ENCODE data around the gene HIVEP3.

DNA sequence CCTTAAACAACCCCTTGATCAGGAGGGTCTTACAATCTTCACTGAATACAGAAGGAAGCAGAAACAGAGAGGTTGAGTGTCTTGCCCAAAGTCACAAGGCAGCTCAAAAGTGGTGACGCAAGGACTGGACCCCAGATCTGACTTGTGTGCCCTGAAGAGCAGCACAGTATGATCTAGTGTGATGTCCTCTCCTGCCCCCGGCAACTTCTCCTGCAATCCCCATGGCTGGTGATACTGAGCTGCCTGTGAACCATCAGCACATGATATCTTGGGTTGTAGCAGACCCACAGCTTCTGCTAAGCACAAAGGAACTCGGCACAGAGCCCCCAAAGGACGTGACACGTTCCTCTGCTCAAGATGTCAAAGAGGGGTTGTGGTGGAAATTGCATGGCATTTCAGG is 383.0 kb downstream of the HIVEP3 start:
- no peak for TF ChIP-seq POLR2A (IDR thresholded peaks at IDR 0.05)
- no peak for TF ChIP-seq CTCF (IDR thresholded peaks at IDR 0.05)

Measured in lower leg skin (tissue), 3 donors.